ENCODE data around the gene DAGLB. TPM values are rescaled to one million over a fixed set of nuclear protein-coding genes. Genes with fewer than 3 reads are reported as not detected.

DAGLB gene
- total and polyA plus RNA-seq, 10 of the 15 experiments (the other 5 are each of a cell fraction or from before 2014, with no cell fraction given), result 1.2 to 13.3 (median 10.1) TPM

DNA sequence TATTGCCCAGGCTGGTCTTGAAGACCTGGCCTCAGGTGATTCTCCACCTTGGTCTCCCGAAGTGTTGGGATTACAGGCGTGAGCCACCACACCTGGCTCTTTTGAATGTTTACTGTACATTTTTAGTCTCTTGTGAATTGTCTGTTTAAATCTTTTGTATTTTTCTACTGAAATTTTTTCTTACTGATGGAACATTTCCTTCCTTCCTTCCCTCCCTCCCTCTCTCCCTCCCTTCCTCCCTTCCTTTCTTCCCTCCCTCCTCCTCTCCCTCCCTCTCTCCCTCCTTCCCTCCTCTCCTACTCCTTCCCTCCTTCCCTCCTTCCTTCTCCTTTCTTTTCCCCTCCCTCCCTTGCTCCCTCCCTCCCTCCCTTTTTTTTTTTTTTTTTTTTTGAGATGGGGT, 58.0 kb downstream of the DAGLB start:
- intact Hi-C loops (cut with micrococcal nuclease; ENCODE audit: unreplicated experiment), result no loop called here
- H3K4me2 ChIP-seq (ENCODE audit: control insufficient read depth, insufficient read depth), result no peak overlapping the region
- H3K79me2 ChIP-seq (ENCODE audit: control insufficient read depth, insufficient read depth, low read length), result peaks cover 60% of the 10 kb centered on the region
- in situ Hi-C loops (cut with MboI), result no loop called here
- peaks cover 2% of the 10 kb centered on the region; the same call in 1 of the 2 replicates for H4K20me1 ChIP-seq (ENCODE audit: control insufficient read depth, insufficient read depth)
- H3K9ac ChIP-seq (ENCODE audit: control insufficient read depth, insufficient read depth, low read length), result no peak overlapping the region
- no peak for DNase-seq (ENCODE audit: low read depth, low spot score)
- RAD21 ChIA-PET (ENCODE audit: unreplicated experiment), result no interaction called here
- H3K27ac ChIP-seq (ENCODE audit: control insufficient read depth, insufficient read depth), result no peak overlapping the region
- no peak for ATAC-seq
- SMC1A ChIA-PET (ENCODE audit: uncharacterized antibody, unreplicated experiment), result interaction anchor here (1.3 kb wide), 1 partner anchor 10 kb away, joined by 3 read pairs; no protein-coding TSS in a partner anchor
- no peak overlapping the region for H3K4me3 ChIP-seq
- POLR2A ChIA-PET, result no interaction called here
- H3K36me3 ChIP-seq (ENCODE audit: control insufficient read depth in 2 of 2, insufficient read depth in 2 of 2, low read length in 1 of 2), result peaks cover 19 to 35% of the 10 kb centered on the region in 2 experiments
- TF ChIP-seq CREM (IDR thresholded peaks at IDR 0.05; ENCODE audit: low read depth) (no peak), ZNF24 (IDR thresholded peaks at IDR 0.05) (no peak), SRF (IDR thresholded peaks at IDR 0.05; ENCODE audit: low read depth in 2 of 2, low read length in 2 of 2) (no peak), SMC3 (IDR thresholded peaks at IDR 0.05; ENCODE audit: borderline replicate concordance, low read length) (no peak), ZNF622 (IDR thresholded peaks at IDR 0.05) (no peak), GATAD2B (conservative IDR thresholded peaks at IDR 0.05; ENCODE audit: low read depth) (no peak)
- TF ChIP-seq, protein P1, sequence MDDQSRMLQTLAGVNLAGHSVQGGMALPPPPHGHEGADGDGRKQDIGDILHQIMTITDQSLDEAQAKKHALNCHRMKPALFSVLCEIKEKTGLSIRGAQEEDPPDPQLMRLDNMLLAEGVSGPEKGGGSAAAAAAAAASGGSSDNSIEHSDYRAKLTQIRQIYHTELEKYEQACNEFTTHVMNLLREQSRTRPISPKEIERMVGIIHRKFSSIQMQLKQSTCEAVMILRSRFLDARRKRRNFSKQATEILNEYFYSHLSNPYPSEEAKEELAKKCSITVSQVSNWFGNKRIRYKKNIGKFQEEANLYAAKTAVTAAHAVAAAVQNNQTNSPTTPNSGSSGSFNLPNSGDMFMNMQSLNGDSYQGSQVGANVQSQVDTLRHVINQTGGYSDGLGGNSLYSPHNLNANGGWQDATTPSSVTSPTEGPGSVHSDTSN (IDR thresholded peaks at IDR 0.05; ENCODE audit: insufficient replicate concordance, low read depth, low read length), result no peak
- TF ChIP-seq, protein P2, sequence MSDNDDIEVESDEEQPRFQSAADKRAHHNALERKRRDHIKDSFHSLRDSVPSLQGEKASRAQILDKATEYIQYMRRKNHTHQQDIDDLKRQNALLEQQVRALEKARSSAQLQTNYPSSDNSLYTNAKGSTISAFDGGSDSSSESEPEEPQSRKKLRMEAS (IDR thresholded peaks at IDR 0.05; ENCODE audit: low read depth, low read length), result no peak
- H3K4me1 ChIP-seq (ENCODE audit: control insufficient read depth, insufficient read depth, low read length), result peaks cover 14% of the 10 kb centered on the region
- CTCF ChIA-PET, result no interaction called here
- 98% methylated on average over 2 of the region's 2 CpGs for WGBS (ENCODE audit: insufficient coverage, insufficient replicate concordance, low lambda C conversion rate, missing lambda C conversion rate)
- no peak overlapping the region for H2AFZ ChIP-seq (ENCODE audit: control insufficient read depth, low read depth, low read length)
- no TSS peak for BruUV-seq (replicated peaks)
- FAIRE-seq, result no peak
- H3K27me3 ChIP-seq (replicated peaks in 1 of 2; ENCODE audit: control insufficient read depth in 2 of 2, insufficient read depth in 2 of 2, low read length in 1 of 2), result no peaks in the 10 kb centered on the region
- H3K9me3 ChIP-seq (replicated peaks; ENCODE audit: control insufficient read depth, insufficient read depth, low read length), result no peaks in the 10 kb centered on the region
